Calu3 (cell line): ENCODE results near the gene HOXB6. TPM values are rescaled to one million over a fixed set of nuclear protein-coding genes. Genes with fewer than 3 reads are reported as not detected.
A peak's percentile ranks its signal among the peaks of the same experiment; 100 is the strongest.

Source experiments
- BruUV-seq: library from RNA; stranded (reverse); fragments of 400-500 nt; replicated peaks from 2 replicates; lab custom pipeline; 2021; lab: Mats Ljungman, UMichigan
- CTCF ChIA-PET: fragments of 300-600 bp; sonication (Branson Sonifier 250); formaldehyde crosslinking; loops from one replicate; lab custom pipeline; 2022; ENCODE audit warnings: antibody characterized with exemption; lab: Charles Lee
- DNase-seq: peaks from one replicate; pipeline ENCODE4 v3.0.0; 2022
- H3K27ac Mint-ChIP-seq: one replicate; pipeline ENCODE4 v1.8.0; 2022; ENCODE audit warnings: mixed read lengths; ENCODE audit not compliant: unreplicated experiment
- H3K27me3 Mint-ChIP-seq: one replicate; pipeline ENCODE4 v1.8.0; 2022; ENCODE audit warnings: mixed read lengths; ENCODE audit not compliant: unreplicated experiment
- H3K36me3 Mint-ChIP-seq: one replicate; pipeline ENCODE4 v1.8.0; 2022; ENCODE audit warnings: mild to moderate bottlenecking, moderate library complexity, mixed read lengths; ENCODE audit not compliant: insufficient read depth, unreplicated experiment
- H3K4me1 Mint-ChIP-seq: one replicate; pipeline ENCODE4 v1.8.0; 2022; ENCODE audit warnings: mild to moderate bottlenecking, low read depth, mixed read lengths; ENCODE audit not compliant: unreplicated experiment
- H3K4me3 Mint-ChIP-seq: one replicate; pipeline ENCODE4 v1.8.0; 2022; ENCODE audit warnings: mild to moderate bottlenecking, low read depth, moderate library complexity, mixed read lengths; ENCODE audit not compliant: unreplicated experiment
- H3K9me3 Mint-ChIP-seq: one replicate; pipeline ENCODE4 v1.8.0; 2022; ENCODE audit warnings: low read depth, mixed read lengths; ENCODE audit not compliant: unreplicated experiment
- CTCF ChIP-seq: fragments of 200-600 bp; IDR thresholded peaks from one replicate; pipeline ENCODE4 v1.8.0; 2022; ENCODE audit warnings: antibody characterized with exemption; ENCODE audit not compliant: unreplicated experiment
- intact Hi-C: fragments of 100-400 bp; cut with micrococcal nuclease; formaldehyde crosslinking; loops from one replicate; pipeline ENCODE4 v1.10.0; 2022; ENCODE audit not compliant: unreplicated experiment
- total RNA-seq: library from RNA; stranded (reverse); gene quantifications from 2 replicates; pipeline ENCODE4 v1.2.3, GENCODE V29; 2022

HOXB6 gene
- total RNA-seq, 1 experiment from 2014 or later: 140 TPM

GRCh38 chr17:48612456-48612853, 7.7 kb upstream of the HOXB6 start:
- peaks cover 99% of the 10 kb centered on the region for H3K36me3 Mint-ChIP-seq
- no peaks in the 10 kb centered on the region for H3K9me3 Mint-ChIP-seq
- peaks cover 35% of the 10 kb centered on the region for H3K4me1 Mint-ChIP-seq
- TF ChIP-seq CTCF: peak; percentile 13
- BruUV-seq: no TSS peak
- CTCF ChIA-PET: interaction anchor here (0.6 to 1.3 kb wide), 4 partner anchors 10 to 277 kb away, joined by 3 read pairs; no protein-coding TSS in a partner anchor
- peak overlapping the region; percentile 88 for H3K4me3 Mint-ChIP-seq
- intact Hi-C loops: no loop called here
- no peak for DNase-seq
- peak overlapping the region; percentile 74 for H3K27ac Mint-ChIP-seq
- H3K27me3 Mint-ChIP-seq: peaks cover 29% of the 10 kb centered on the region

GRCh38 chr17:48611681-48612455, 7.1 kb upstream of the HOXB6 start:
- Mint-ChIP-seq H3K36me3 (peaks cover 99% of the 10 kb centered on the region), H3K4me1 (peaks cover 32% of the 10 kb centered on the region), H3K4me3 (peak overlapping the region; percentile 88), H3K9me3 (no peaks in the 10 kb centered on the region), H3K27me3 (peaks cover 23% of the 10 kb centered on the region), H3K27ac (peak overlapping the region; percentile 74)
- DNase-seq: peak; percentile 80
- no peak for TF ChIP-seq CTCF
- no TSS peak for BruUV-seq
- CTCF ChIA-PET: interaction anchor here (1.3 kb wide), 1 partner anchor 276 kb away, joined by 3 read pairs; no protein-coding TSS in a partner anchor
- intact Hi-C loops: no loop called here

GRCh38 chr17:48611213-48611612, 6.4 kb upstream of the HOXB6 start:
- Mint-ChIP-seq H3K9me3 (no peaks in the 10 kb centered on the region), H3K4me3 (peak overlapping the region; percentile 88), H3K36me3 (peaks cover 99% of the 10 kb centered on the region), H3K27ac (peak overlapping the region; percentile 74), H3K4me1 (peaks cover 33% of the 10 kb centered on the region), H3K27me3 (peaks cover 16% of the 10 kb centered on the region)
- no TSS peak for BruUV-seq
- CTCF ChIA-PET: no interaction called here
- intact Hi-C loops: no loop called here
- TF ChIP-seq CTCF: no peak
- no peak for DNase-seq

- DNase-seq: peak; percentile 93
- H3K4me1 Mint-ChIP-seq: peaks cover 35% of the 10 kb centered on the region
- H3K36me3 Mint-ChIP-seq: peaks cover 97% of the 10 kb centered on the region
- peaks cover 15% of the 10 kb centered on the region for H3K27me3 Mint-ChIP-seq
- BruUV-seq: no TSS peak
- CTCF ChIA-PET: interaction anchor here (0.5 to 1.0 kb wide), 4 partner anchors 9 to 848 kb away, joined by 3 to 6 read pairs (median 4); no protein-coding TSS in a partner anchor
- H3K4me3 Mint-ChIP-seq: peak within 1 kb of the TSS; percentile 88
- intact Hi-C loops: no loop called here
- TF ChIP-seq CTCF: no peak
- peak within 1 kb of the TSS; percentile 74 for H3K27ac Mint-ChIP-seq
- no peaks in the 10 kb centered on the region for H3K9me3 Mint-ChIP-seq
These were observed 5.8 kb upstream of the HOXB6 start, which contains the start of gene HOXB7 for GRCh38 chr17:48610282-48611211. Gene HOXB7, minus strand, starts transcription at chr17:48611017. Its CDS starts 99 bp downstream, at chr17:48610918.
